GM21619 (cell line): ENCODE measurements around the gene SMIM1.
"Not testable (repeated sequence)": the region's sequence is repeated elsewhere in the genome, so short reads cannot be mapped to it uniquely, and the experiment has no call there.

ENCODE experiments used
- ATAC-seq: cut with Tn5 transposase; IDR thresholded peaks from one replicate; pipeline ENCODE4 v1.9.1; 2021; ENCODE audit not compliant: unreplicated experiment

The SMIM1 gene

DNA sequence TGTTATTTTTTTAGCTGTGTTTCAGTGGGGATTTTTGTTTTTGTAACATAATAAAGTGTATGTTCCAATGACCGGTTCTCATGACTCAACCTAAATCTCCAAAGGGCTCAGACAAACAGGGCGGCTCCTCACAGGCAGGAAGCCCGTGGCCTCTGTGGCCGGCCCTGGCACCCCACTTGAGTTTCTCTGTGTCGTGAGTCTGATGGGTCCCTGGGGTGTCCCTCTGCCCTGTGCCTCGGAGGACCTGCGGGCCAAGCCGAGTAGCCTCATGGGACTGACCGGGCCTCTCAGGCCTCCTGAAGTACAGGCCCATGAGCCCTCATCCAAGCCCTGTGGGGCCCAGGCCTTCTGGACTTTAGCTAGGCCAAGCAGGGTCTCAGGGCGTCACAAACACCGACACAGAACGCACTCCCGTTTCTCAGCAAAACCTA, 36.4 kb upstream of the SMIM1 start:
- ATAC-seq = no peak

- ATAC-seq = no peak
These were observed 35.8 kb upstream of the SMIM1 start for GRCh38 chr1:3736708-3737107.

- ATAC-seq = no peak
These were observed 33.6 kb upstream of the SMIM1 start for GRCh38 chr1:3738943-3739342.

GRCh38 chr1:3740042-3740441, 32.5 kb upstream of the SMIM1 start:
- ATAC-seq = no peak

GRCh38 chr1:3740752-3741151, 31.8 kb upstream of the SMIM1 start:
- ATAC-seq = no peak

DNA sequence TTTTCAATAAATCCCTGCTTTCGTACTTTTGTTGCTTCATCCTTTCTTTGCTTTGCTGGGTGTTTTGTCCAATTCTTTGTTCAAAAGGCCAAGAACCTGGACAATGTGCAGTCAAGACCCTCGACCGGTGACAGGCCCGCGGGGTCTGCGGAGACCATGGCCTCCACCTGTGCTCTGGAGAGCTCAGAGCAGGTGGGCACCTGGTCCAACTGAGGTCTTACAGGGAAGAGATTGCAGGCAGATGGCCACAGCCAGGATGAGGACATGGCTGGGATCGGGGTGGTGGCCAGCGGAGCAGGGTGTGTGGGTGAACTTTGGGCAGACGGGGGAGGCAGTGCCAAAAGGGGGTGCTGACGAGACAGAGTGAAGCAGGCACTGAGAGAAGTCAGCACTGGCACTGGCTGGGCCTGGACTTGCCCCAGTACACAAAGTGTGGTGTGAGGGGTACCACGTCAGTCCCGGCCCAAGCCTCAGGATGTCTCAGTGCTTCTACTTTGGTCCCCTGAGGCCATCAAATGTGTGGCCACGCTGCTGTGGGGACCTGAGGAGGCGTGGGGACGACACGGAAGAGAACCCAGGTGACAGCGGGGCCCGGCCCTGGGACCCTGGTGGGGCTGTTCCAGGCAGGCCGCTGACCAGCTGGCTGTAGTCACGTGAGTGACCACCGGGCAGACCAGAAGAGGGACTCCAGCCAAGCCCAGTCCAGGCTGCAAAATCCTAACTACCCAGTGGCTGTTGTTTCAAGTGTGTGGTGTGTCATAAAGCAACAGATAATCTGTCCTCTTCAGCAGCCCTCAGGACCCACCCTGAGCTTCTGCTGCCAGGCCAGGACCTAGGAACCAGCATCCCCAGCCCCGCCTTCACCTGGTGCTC, 30.7 kb upstream of the SMIM1 start:
- ATAC-seq = no peak

GRCh38 chr1:3742439-3743298, 29.9 kb upstream of the SMIM1 start:
- ATAC-seq = no peak

DNA sequence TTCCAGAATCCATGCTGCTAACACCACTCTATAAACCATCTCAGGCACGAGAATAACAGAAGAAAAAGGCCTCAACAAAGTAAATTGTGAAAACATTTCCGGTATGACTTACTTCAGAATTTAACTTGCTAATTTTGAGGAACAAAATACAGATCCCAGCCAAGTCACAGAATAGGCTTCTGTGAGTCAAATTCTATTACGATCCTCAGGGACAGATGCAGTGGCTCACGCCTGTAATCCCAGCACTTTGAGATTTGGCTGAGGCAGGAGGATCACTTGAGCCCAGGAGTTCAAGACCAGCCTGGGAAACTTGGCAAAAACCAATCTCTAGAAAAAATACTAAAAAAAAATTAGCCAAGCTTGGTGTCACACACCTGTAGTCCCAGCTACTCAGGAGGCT, 29.1 kb upstream of the SMIM1 start:
- ATAC-seq = no peak

DNA sequence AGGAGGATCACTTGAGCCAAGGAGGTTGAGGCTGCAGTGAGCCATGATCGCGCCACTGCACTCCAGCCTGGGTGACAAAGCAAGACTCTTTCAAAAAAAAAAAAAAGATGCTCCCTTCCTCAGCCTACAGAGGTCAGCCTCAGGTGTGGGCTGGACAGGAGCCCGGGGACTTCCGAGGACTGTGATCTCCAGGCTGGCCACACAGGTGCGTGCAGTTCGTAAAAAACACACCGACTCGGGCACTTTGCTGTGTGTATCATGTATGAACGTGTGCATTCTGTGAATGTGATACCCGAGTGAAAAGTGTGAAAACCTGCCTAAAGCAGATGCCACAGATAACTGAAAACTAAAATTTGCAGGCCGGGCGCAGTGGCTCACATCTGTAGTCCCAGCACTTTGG, 28.7 kb upstream of the SMIM1 start:
- ATAC-seq = no peak

DNA sequence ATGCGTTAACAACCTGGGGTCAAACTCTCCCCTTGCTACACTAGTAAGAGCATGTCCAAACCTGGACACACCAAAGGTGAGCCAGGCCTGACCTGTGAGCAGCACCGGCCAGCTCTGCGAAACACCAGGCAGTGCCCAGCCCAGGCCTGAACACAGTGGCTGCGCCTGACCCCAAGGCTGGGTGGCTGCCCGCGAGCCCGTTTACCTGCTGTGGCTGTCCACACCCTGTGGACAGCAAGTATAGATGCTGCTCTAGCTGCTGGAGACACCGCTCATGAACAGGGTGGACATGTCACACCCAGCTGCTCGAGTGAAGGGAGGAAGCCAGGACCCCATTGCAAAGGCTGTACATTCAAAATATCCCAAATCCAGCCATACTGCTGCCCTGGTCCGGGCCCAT, 27.9 kb upstream of the SMIM1 start:
- ATAC-seq = no peak

DNA sequence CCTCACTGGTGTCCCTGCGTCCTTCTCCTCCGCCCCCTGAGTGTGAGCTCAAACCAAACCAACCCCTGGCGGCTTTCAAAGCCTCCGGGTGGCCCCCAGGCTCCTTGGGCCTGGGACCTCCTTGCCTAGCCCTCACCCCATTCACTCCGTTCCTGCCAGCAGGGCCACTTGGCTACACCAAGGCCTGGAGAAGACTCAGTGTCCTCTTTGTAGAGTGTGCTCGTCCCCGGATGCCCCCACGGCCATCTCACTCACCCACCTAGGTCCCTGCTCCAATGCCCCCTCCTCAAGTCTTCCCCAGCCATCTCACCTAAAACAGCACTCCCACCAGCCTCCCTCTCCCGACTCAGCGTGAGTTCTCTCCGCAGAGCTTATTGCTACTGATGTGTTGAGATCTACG, 27.5 kb upstream of the SMIM1 start:
- ATAC-seq = no peak

GRCh38 chr1:3745590-3746381, 26.8 kb upstream of the SMIM1 start:
- no peak for ATAC-seq

DNA sequence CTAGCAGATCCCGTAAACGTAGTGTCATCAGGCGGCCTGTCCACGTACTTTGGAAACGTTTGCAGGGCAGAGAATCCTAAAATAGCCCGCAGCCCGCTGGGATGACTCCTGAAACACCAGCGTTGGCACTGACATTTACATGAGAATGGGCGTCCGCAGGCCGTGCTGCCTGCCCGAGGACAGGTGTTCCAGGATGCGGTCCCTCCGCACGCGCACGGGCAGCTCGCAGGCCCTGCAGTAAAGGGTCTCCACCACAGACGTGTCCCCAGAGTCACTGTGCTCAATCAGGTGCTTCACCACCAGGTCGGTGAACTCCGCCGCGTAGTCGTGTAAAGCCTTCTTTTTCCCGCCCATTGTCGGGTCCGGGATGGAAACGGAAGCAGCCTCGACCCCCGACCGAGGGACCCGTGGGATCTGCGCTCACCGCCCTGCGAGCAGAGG, 26.1 kb upstream of the SMIM1 start:
- ATAC-seq = no peak

GRCh38 chr1:3746830-3747521, 25.6 kb upstream of the SMIM1 start:
- ATAC-seq = peak; percentile 86

DNA sequence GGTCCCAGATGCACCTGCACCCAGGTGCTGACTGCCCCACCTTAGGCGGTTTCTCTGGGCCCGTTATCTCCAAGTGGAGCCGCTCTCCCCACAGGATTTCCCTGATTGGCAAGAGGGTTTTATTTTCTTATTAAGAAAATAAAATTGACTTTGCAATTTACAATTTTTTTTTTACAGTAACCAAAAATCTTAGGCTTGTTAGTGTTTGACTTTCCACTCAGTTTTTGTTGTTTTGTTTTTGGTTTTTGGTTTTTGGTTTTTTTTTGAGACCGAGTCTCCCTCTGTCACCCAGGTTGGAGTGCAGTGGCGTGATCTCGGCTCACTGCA, 25.1 kb upstream of the SMIM1 start:
- no peak for ATAC-seq

DNA sequence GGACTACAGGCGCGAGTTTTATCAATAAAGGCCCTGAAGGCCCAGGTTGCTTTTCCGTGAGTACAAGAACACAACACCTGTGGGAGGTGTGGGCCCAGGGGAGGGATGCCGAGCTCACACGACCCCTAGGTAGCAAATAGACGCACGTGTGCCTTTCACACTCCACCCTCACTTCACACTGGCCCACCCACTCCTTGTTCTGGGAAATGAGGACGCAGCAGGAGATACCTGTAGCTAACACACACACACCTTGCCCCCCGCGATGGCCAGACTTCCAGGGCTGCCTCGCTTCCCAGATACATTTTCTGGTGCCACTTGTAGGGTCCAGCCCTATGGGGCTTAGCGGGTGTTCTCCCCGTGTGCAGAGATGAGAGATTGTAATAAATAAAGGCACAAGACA, 24.6 kb upstream of the SMIM1 start:
- ATAC-seq = no peak

DNA sequence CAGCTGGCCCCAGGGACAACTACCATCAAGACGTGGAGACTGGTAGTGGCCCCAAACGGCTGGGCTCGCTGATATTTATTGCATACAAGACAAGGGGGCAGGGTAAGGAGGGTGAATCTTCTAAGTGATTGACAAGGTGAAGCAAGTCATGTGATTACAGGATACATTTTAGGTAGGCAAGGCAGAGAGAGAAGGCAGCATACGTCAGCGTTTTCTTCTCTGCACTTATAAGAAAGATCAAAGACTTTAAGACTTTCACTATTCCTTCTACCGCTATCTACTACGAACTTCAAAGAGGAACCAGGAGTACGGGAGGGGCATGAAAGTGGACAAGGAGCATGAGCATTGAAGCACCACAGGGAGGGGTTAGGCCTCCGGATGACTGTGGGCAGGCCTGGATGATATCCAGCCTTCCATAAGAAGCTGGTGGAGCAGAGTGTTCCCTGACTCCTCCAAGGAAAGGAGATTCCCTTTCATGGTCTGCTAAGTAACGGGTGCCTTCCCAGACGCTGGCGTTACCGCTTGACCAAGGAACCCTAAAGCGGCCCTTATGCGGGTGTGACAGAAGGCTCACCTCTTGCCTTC, 24.1 kb upstream of the SMIM1 start:
- not testable (repeated sequence) for ATAC-seq

- no peak for ATAC-seq
These were observed 23.0 kb upstream of the SMIM1 start for GRCh38 chr1:3749512-3749911.

DNA sequence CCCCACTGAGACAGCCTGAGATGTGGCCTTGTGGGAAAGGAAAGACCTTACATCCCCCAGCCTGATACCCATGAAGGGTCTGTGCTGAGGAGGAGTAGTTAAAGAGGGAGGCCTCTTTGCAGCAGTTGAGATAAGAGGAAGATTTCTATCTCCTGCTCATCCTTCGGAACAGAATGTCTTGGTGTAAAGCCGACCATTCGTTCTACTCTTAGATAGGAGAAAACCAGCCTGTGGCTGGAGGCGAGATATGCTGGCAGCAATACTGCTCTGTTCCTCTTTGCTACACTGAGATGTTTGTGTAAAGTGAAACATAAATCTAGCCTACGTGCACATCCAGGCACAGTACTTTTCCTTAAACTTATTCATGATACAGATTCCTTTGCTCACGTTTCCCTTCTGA, 21.8 kb upstream of the SMIM1 start:
- no peak for ATAC-seq

DNA sequence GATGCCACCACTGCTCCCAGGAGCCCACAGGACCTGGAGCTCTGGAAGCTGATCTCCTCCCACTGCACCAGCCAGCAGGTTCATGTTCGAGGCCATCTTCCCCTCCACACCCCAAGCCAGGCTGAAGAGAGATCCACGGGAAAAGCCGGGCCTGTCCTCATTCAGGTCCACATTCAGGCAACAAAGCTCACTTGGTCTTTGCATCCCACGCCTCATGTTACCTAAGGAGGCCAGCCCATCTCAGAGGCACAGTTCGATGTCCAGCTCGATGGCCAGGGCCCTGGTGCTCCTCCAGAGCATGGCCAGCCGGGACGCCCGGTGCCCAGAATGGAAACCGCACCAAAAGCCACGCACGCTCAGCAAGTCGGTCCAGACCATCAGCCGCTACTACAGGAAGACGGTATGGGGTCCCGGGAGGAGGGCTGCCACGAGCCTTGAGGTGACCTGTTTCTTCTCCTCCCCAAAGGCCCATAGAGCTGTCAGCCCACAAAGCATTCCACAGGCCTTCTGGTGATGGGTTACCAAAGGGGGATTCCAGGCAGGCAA, 20.1 kb upstream of the SMIM1 start, which contains the start of gene CCDC27:
CCDC27 (plus strand) TSS at position 51 of the 546 bp plus-strand sequence; CDS start at position 83, 32 bp downstream.
- ATAC-seq = no peak
